Inflammatory macrophage treated with lipopolysaccharide for 4 hours (primary cell): ENCODE data around the gene SMC1B.
"Not testable (repeated sequence)": the region's sequence is repeated elsewhere in the genome, so short reads cannot be mapped to it uniquely, and the experiment has no call there.

ENCODE experiments used
- DNase-seq: peaks from one replicate; pipeline ENCODE4 v3.0.0-alpha.2; 2020

SMC1B gene

DNA sequence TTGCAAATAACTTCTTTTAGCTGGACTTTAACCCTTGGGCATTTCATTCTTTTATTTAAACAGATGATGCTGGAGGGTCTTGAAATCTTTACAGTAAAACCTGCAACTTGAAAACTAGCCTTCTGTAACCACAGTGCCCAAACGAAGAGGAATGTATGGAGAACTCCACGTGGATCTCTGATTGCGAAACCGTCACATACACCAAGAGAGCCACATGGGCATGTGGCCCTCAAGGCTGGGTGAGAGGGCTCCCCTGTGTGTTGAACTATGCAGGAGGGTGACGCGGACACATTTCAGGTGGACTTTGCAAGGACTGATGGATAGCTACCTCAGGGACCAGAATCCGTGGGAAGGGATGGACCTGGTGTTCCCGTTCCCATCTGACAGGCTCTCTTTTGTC lies 73.1 kb downstream of the SMC1B start:
- DNase-seq = no peak

- no peak for DNase-seq
These were observed 74.6 kb downstream of the SMC1B start for GRCh38 chr22:45338795-45339194.

DNA sequence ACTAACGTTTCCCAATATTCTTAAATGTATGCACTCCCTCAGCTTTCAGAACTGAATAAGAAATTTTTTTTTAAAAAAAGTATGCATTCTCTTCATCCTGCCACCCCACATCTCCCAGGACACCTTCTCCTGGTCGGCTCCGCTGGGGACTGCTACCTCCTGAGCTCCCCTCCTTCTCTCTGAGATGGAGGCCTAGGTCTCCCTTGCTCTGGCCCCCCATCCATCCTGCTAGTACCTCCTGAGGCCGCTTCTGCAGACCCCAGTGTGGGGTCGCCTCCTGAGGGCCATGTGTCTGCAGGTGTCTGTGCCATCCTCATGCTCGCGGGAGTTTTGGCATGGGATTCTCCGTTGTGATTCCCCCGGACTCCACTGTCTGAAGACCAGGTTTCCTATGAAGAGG lies 75.9 kb downstream of the SMC1B start:
- DNase-seq = no peak

DNA sequence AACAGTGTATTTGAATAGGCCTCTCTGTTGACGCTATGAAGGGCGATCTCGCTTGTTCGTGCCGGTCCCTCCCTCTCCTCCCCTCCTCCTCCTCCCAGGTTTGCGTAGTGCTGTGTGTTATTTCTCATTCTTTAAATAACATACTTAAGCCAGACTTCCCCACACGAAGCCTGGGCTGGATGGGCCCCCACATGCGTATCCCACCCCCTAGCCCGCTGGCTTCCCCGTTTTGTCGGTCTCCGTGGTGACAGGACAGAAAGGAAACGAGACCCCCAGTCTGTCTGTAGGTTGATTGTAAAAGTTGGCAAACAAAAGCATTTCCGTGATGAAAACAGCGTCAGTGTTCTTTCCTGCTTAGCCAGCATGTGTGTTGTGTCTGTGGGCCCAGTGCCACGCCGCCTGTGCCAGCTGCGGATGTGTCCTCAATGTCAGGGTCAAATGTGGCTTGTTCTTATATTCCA lies 76.4 kb downstream of the SMC1B start:
- DNase-seq = no peak

GRCh38 chr22:45335854-45336522 lies 77.4 kb downstream of the SMC1B start:
- DNase-seq = no peak

- no peak for DNase-seq
These were observed 78.2 kb downstream of the SMC1B start for GRCh38 chr22:45335021-45335818.

GRCh38 chr22:45334528-45334927 lies 78.9 kb downstream of the SMC1B start:
- DNase-seq = no peak

GRCh38 chr22:45334068-45334467 lies 79.3 kb downstream of the SMC1B start:
- DNase-seq = no peak

GRCh38 chr22:45332001-45332400 lies 81.4 kb downstream of the SMC1B start:
- no peak for DNase-seq

GRCh38 chr22:45331486-45331885 lies 81.9 kb downstream of the SMC1B start:
- DNase-seq = no peak

DNA sequence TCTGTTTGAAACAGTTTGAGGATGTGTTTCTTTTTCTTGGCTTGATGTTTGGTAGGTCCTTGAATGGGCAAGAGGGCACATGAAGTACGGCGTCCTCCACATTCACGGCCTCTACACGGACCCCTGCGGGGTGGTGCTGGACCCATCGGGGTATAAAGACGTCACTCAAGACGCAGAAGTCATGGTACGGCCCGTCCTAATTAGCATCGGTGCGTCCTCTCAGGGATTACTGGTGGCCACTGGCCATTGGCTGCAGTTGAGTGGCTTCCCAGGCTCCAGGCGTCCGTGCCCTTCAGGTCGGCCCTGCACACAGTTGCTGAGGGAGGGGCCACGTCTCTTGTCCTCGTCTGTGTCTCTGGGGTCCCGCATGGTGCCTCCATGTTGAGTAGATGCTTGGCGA lies 82.9 kb downstream of the SMC1B start:
- DNase-seq = no peak

DNA sequence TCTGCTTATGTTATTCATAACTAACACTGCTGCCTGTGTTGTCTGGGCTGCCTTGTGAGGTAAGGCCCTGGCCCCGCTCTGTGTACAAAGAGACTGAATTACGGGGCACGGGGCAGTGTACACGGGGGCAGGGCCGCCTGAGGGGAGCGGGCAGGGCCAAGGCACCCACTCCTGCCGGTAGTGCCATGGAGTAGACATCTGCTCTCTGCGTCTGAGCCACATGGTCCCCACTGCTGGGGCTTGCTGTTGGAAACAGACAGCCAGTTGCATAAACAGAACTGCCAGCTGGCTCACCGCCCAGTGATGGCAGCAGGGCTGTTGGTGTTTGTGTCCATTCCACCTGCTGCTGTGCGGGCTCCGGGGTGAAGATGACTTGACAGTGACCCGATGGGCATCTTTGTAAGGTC lies 83.9 kb downstream of the SMC1B start:
- DNase-seq = no peak

- peak; percentile 41 for DNase-seq
These were observed 84.4 kb downstream of the SMC1B start for GRCh38 chr22:45328822-45329529.

- not testable (repeated sequence) for DNase-seq
These were observed 85.1 kb downstream of the SMC1B start for GRCh38 chr22:45328261-45328660.

- no peak for DNase-seq
These were observed 89.1 kb downstream of the SMC1B start for GRCh38 chr22:45324311-45324711.

DNA sequence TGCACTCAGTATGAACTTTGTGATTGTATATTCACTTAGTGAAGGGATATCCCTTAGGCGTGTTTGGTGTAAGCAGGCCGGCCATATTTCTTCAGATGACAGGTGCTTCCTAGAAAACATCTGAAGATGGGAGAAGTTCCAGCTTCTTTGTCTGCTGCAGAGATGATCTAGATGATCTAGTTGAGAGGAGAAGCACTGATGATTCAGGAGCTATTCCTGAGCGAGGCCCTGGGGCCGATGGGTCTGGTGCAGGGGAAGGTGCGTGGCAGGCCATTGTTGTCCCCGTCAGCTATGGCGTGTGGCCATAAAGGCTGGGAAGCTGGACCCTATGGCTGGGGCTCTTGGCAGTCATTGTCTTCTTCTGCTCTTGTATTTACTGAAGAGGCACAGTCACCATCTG lies 89.7 kb downstream of the SMC1B start:
- DNase-seq = no peak

GRCh38 chr22:45322873-45323525 lies 90.4 kb downstream of the SMC1B start:
- no peak for DNase-seq

GRCh38 chr22:45321827-45322226 lies 91.6 kb downstream of the SMC1B start:
- no peak for DNase-seq

- DNase-seq = no peak
These were observed 92.9 kb downstream of the SMC1B start for GRCh38 chr22:45320357-45320976.

GRCh38 chr22:45319324-45319685 lies 94.1 kb downstream of the SMC1B start:
- no peak for DNase-seq

DNA sequence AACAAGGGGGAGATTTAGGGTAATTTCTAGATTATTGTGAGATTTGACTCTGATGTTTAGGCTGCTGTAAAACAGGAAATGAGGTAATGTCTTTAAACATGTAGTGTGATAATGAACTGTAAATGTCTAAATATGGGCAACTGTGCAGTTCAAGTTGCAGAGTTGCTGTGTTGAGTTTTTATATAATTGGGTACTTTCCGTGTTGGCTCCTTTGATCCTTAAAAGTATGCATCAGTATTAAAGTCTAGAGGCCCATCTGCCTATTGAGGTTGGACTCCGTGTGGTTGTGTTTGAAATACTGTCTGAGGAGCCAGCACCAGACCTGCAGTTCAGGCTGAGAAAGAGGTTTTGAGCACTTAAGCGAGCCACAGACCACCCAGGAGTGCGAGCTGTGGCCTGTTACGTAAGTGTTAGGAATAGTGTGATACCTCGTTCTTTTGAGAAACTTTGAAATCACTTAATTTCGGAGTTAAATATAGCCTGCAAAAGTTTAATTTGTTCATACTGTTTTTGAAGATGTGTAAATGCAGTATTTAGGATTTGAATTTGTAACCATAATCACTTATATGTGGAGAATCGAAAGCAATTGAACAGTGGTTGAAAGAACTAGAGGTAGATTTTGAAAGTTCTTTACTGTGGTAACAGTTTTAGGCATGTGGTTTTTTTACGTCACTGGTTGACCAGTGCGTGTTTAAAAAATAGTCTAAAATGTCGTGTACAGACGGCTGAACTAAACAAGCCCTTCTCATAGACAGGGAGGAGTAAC lies 94.7 kb downstream of the SMC1B start:
- DNase-seq = peak; percentile 64

GRCh38 chr22:45318168-45318557 lies 95.2 kb downstream of the SMC1B start:
- peak; percentile 86 for DNase-seq
